K562 (cell line): ENCODE measurements around the gene AGO4. TPM values are rescaled to one million over a fixed set of nuclear protein-coding genes. Genes with fewer than 3 reads are reported as not detected.

Experiments used
- AFF1 ChIP-seq, 2 experiments: fragments of 450-650 bp; IDR thresholded peaks; 2 replicates each; pipeline ENCODE4 v1.6.1; 2018; ENCODE audit warnings: mild to moderate bottlenecking in 2 of 2, low read depth in 1 of 2; ENCODE audit not compliant: partially characterized antibody in 2 of 2
- ARID3B ChIP-seq: fragments of 250-450 bp; sonication (Bioruptor Pico); IDR thresholded peaks from 2 replicates; pipeline ENCODE4 v1.4.0; 2020; ENCODE audit warnings: borderline replicate concordance
- ARNT ChIP-seq, 2 experiments: fragments of 450-650 bp; IDR thresholded peaks; 2 replicates each; pipeline ENCODE4 v1.6.1; 2016; ENCODE audit warnings: mild to moderate bottlenecking in 1 of 2
- KDM1A ChIP-seq, 2 experiments: fragments of 450-650 bp; IDR thresholded peaks; 2 replicates each; pipeline ENCODE4 v1.6.1; 2016; ENCODE audit warnings: mild to moderate bottlenecking in 2 of 2
- MBD1 ChIP-seq: fragments of 250-450 bp; sonication (Bioruptor Pico); IDR thresholded peaks from 2 replicates; pipeline ENCODE4 v1.8.0; 2022; ENCODE audit warnings: inconsistent platforms
- PRPF4 ChIP-seq: fragments of 200-400 bp; formaldehyde crosslinking; IDR thresholded peaks from one replicate; pipeline ENCODE4 v1.6.1; 2017; ENCODE audit warnings: low read length, low read depth, mild to moderate bottlenecking; ENCODE audit not compliant: insufficient read depth, poor library complexity, severe bottlenecking
- REST ChIP-seq, 2 experiments: fragments of 450-650 bp; formaldehyde crosslinking in 1 of 2; IDR thresholded peaks; 2 replicates each; pipeline versions ENCODE4 v1.4.0 to v1.6.1; 2014 to 2020; ENCODE audit warnings: mild to moderate bottlenecking in 2 of 2, borderline replicate concordance in 1 of 2, low read depth in 1 of 2
- TCF3 ChIP-seq: sonication (generic); formaldehyde crosslinking; IDR thresholded peaks from 2 replicates; pipeline ENCODE4 v1.4.0; 2020; ENCODE audit warnings: mild to moderate bottlenecking, missing genetic modification reagents
- ZBTB17 ChIP-seq: fragments of 450-650 bp; formaldehyde crosslinking; IDR thresholded peaks from 2 replicates; pipeline ENCODE4 v1.4.0; 2020; ENCODE audit warnings: mild to moderate bottlenecking
- polyA plus RNA-seq, 8 experiments: library from polyadenylated mRNA; depleted of rRNA in 4 of 8; stranded (reverse) in 5 of 8; unstranded in 3 of 8; fragments of >200 nt; fragmentation: Nextera tagmentation in 2 of 8; fragmentation: Illumina TruSeq in 1 of 8; extraction: Ambion mirVana in 2 of 8; extraction: Trizol in 1 of 8; gene quantifications; 2 replicates each; pipeline versions ENCODE4 v1.2.1 to v1.2.3, GENCODE V29; 2011 to 2014; ENCODE audit warnings: inconsistent platforms in 1 of 8, missing spikeins in 1 of 8
- total RNA-seq, 7 experiments: library from RNA; depleted of rRNA in 6 of 7; stranded (reverse); fragments of >200 nt in 6 of 7; fragmentation: Illumina TruSeq in 2 of 7; extraction: Trizol in 2 of 7; gene quantifications; 2 replicates each; pipeline versions ENCODE4 v1.2.1 to v1.2.3, GENCODE V29; 2011 to 2021; ENCODE audit warnings: low replicate concordance in 1 of 7

Gene AGO4
- total and polyA plus RNA-seq, 9 of the 15 experiments (the other 6 are each of a cell fraction or from before 2014, with no cell fraction given), result 1.3 to 10.5 (median 6.5) TPM

GRCh38 chr1:35886577-35887431 is 79.0 kb downstream of the AGO4 start (continued):
- 0 out of 2 replicates have a peak, but pooled peaks have one; percentile 34 for TF ChIP-seq REST (IDR thresholded peaks at IDR 0.05; ENCODE audit: borderline replicate concordance)
- no peak for TF ChIP-seq REST (CRISPR knock-in tag; IDR thresholded peaks at IDR 0.05; ENCODE audit: low read depth)
- no peak for TF ChIP-seq AFF1 (IDR thresholded peaks at IDR 0.05; ENCODE audit: low read depth in 1 of 2, partially characterized antibody in 2 of 2)
- no peak for TF ChIP-seq MBD1
- TF ChIP-seq KDM1A (IDR thresholded peaks at IDR 0.05), result peak; percentile 34 to 61; a peak in 3 of 4 replicates
- TF ChIP-seq TCF3 (CRISPR knock-in tag), result peak; percentile 25; the same call in 1 of the 2 replicates
- TF ChIP-seq ARNT (IDR thresholded peaks at IDR 0.05), result 0 out of 4 replicates have a peak, but pooled peaks of 1 of the 2 experiments have one; percentile 10
- TF ChIP-seq PRPF4, result no peak
- TF ChIP-seq ZBTB17 (CRISPR knock-in tag), result no peak
- TF ChIP-seq ARID3B, result no peak
